SK-N-MC (cell line): ENCODE data around the gene FRK.
"Not testable (repeated sequence)": the region's sequence is repeated elsewhere in the genome, so short reads cannot be mapped to it uniquely, and the experiment has no call there.

ENCODE experiments used
- EZH2 ChIP-seq: fragments of 200-600 bp; sonication (generic); IDR thresholded peaks from one replicate; pipeline ENCODE4 v1.6.1; 2017; ENCODE audit warnings: antibody characterized with exemption
- POLR2AphosphoS5 ChIP-seq: IDR thresholded peaks from 2 replicates; pipeline ENCODE4 v1.6.1; 2012; ENCODE audit warnings: mild to moderate bottlenecking, low read depth, low read length, borderline replicate concordance

DNA sequence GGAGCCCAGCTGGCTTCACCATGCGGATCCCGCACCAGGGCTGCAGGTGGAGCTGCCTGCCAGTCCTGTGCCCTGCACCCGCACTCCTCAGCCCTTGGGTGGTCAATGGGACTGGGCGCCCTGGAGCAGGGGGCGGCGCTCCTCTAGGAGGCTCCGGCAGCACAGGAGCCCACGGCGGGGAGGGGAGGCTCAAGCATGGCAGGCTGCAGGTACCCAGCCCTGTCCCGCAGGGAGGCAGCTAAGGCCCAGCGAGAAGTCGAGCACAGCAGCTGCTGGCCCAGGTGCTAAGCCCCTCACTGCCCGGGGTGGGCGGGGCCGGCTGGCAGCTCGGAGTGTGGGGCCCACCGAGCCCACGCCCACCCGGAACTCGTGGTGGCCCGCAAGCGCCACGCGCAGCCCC, 132.7 kb downstream of the FRK start:
- not testable (repeated sequence) for TF ChIP-seq POLR2AphosphoS5, EZH2
